Erythroblast (primary cell): ENCODE results near the gene ERBB4.

Experiments used
- GATA1 ChIP-seq: IDR thresholded peaks from 2 replicates; pipeline ENCODE4 v1.6.1; 2011; ENCODE audit warnings: low read depth, mild to moderate bottlenecking, control low read depth, low read length, moderate library complexity
- POLR2A ChIP-seq: IDR thresholded peaks from 2 replicates; pipeline ENCODE4 v1.6.1; 2011; ENCODE audit warnings: mild to moderate bottlenecking, low read length

DNA sequence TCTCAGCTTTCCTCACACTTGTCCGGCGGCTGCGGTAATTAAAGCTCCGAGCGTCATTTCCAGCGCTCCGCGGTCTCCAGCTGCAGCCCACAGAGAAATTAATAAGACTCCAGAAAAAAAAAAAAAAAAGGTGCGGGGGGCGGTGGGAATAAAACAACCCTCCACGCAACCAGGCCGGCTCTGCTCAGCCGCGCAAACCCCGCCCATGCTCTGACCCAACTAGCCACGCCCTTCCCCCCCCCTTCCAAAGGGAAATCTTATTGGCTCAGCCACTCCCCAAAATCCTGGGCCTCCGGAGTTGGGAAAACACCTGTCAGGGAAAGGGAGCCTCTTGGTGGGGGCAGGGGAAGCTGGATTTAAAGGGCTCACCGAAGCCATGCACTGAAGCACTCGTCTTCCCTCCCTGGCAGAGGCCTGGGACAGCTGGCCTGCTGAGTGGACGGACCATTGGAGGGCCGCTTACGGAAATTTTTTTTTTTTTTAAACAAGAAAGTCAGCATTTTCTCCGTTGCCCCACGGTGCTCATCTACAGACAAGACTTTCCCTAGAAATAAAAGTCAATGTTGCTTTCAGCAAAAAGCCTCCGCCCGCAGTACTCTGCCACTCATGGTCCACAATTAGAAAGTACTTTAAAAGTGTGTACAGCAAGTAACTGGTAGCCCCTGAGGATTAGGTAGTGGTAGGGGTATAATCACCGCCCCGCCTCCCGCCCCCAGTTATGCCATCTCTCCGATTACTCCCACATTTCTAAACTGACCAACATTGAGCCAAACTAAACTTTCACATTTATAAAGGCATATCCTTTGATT is 674 bp upstream of the ERBB4 start:
- TF ChIP-seq POLR2A (no peak), GATA1 (no peak)
